ENCODE data around the gene PPA1.
"Not testable (repeated sequence)": the region's sequence is repeated elsewhere in the genome, so short reads cannot be mapped to it uniquely, and the experiment has no call there.

The PPA1 gene

GRCh38 chr10:70241081-70241480, 7.9 kb upstream of the PPA1 start:
- no peak overlapping the region for H3K27ac ChIP-seq
- TF ChIP-seq EZH2 (IDR thresholded peaks at IDR 0.05) (no peak), POLR2AphosphoS5 (IDR thresholded peaks at IDR 0.05; ENCODE audit: borderline replicate concordance, low read depth, low read length) (no peak), FOXP2 (optimal IDR thresholded peaks at IDR 0.05; ENCODE audit: control extremely low read depth, extremely low read length, insufficient read depth) (no peak)
- no peak for DNase-seq (ENCODE audit: low read depth, low spot score)
- no peaks in the 10 kb centered on the region for H3K9me3 ChIP-seq (ENCODE audit: low read depth, low read length)
- no peak overlapping the region for H3K9ac ChIP-seq (ENCODE audit: insufficient read length)
- no peak overlapping the region for H3K4me3 ChIP-seq
- H3K36me3 ChIP-seq (ENCODE audit: insufficient read depth, low read length) = no peaks in the 10 kb centered on the region

GRCh38 chr10:70239986-70240385, 6.8 kb upstream of the PPA1 start:
- not testable (repeated sequence) for H3K27ac ChIP-seq, H3K4me3 ChIP-seq

GRCh38 chr10:70239077-70239976, 6.1 kb upstream of the PPA1 start:
- not testable (repeated sequence) for DNase-seq (ENCODE audit: low read depth, low spot score); H3K36me3 ChIP-seq (ENCODE audit: insufficient read depth, low read length); H3K9ac ChIP-seq (ENCODE audit: insufficient read length); H3K9me3 ChIP-seq (ENCODE audit: low read depth, low read length); H3K27ac ChIP-seq; H3K4me3 ChIP-seq

More at GRCh38 chr10:70239986-70240385, 6.8 kb upstream of the PPA1 start:
- H3K9me3 ChIP-seq (ENCODE audit: low read depth, low read length); DNase-seq (ENCODE audit: low read depth, low spot score); H3K9ac ChIP-seq (ENCODE audit: insufficient read length); H3K36me3 ChIP-seq (ENCODE audit: insufficient read depth, low read length): not testable (repeated sequence)

GRCh38 chr10:70237958-70238536, 4.8 kb upstream of the PPA1 start:
- not testable (repeated sequence) for DNase-seq (ENCODE audit: low read depth, low spot score); H3K9me3 ChIP-seq (ENCODE audit: low read depth, low read length); H3K9ac ChIP-seq (ENCODE audit: insufficient read length); H3K36me3 ChIP-seq (ENCODE audit: insufficient read depth, low read length); H3K4me3 ChIP-seq; H3K27ac ChIP-seq

- H3K4me3 ChIP-seq = no peak overlapping the region
- H3K27ac ChIP-seq = 0 out of 2 replicates have a peak overlapping the region, but pooled peaks have one; percentile 13
- no peak overlapping the region for H3K9ac ChIP-seq (ENCODE audit: insufficient read length)
- no peaks in the 10 kb centered on the region for H3K9me3 ChIP-seq (ENCODE audit: low read depth, low read length)
- peak; percentile 14 for DNase-seq (ENCODE audit: low read depth, low spot score)
- peaks cover 9% of the 10 kb centered on the region; the same call in 1 of the 2 replicates for H3K36me3 ChIP-seq (ENCODE audit: insufficient read depth, low read length)
- TF ChIP-seq POLR2AphosphoS5 (IDR thresholded peaks at IDR 0.05; ENCODE audit: borderline replicate concordance, low read depth, low read length) (no peak), EZH2 (IDR thresholded peaks at IDR 0.05) (no peak)
Measured at GRCh38 chr10:70234668-70235447, 1.6 kb upstream of the PPA1 start.

- no peak for TF ChIP-seq EZH2 (IDR thresholded peaks at IDR 0.05)
- no peak for TF ChIP-seq POLR2AphosphoS5 (IDR thresholded peaks at IDR 0.05; ENCODE audit: borderline replicate concordance, low read depth, low read length)
- no peak for DNase-seq (ENCODE audit: low read depth, low spot score)
- peak overlapping the region; percentile 78 for H3K9ac ChIP-seq (ENCODE audit: insufficient read length)
- H3K27ac ChIP-seq = 0 out of 2 replicates have a peak overlapping the region, but pooled peaks have one; percentile 64
- H3K4me3 ChIP-seq = peak overlapping the region; percentile 86
- H3K9me3 ChIP-seq (ENCODE audit: low read depth, low read length) = no peaks in the 10 kb centered on the region
- peaks cover 16% of the 10 kb centered on the region for H3K36me3 ChIP-seq (ENCODE audit: insufficient read depth, low read length)
Measured at GRCh38 chr10:70233939-70234300, 691 bp upstream of the PPA1 start.

GRCh38 chr10:70232859-70233108, 445 bp downstream of the PPA1 start:
- TF ChIP-seq EZH2 (IDR thresholded peaks at IDR 0.05) (no peak), POLR2AphosphoS5 (IDR thresholded peaks at IDR 0.05; ENCODE audit: borderline replicate concordance, low read depth, low read length) (no peak), FOXP2 (optimal IDR thresholded peaks at IDR 0.05; ENCODE audit: control extremely low read depth, extremely low read length, insufficient read depth) (no peak)
- Histone ChIP-seq H3K9me3 (ENCODE audit: low read depth, low read length) (no peaks in the 10 kb centered on the region), H3K9ac (ENCODE audit: insufficient read length) (peak overlapping the region; percentile 85), H3K4me3 (peak overlapping the region; percentile 86), H3K36me3 (ENCODE audit: insufficient read depth, low read length) (peaks cover 27% of the 10 kb centered on the region), H3K27ac (no peak overlapping the region)
- no peak for DNase-seq (ENCODE audit: low read depth, low spot score)

GRCh38 chr10:70232155-70232858, 922 bp downstream of the PPA1 start:
- TF ChIP-seq FOXP2 (optimal IDR thresholded peaks at IDR 0.05; ENCODE audit: control extremely low read depth, extremely low read length, insufficient read depth) (no peak), EZH2 (IDR thresholded peaks at IDR 0.05) (no peak), POLR2AphosphoS5 (IDR thresholded peaks at IDR 0.05; ENCODE audit: borderline replicate concordance, low read depth, low read length) (no peak)
- Histone ChIP-seq H3K4me3 (peak overlapping the region; percentile 86), H3K9ac (ENCODE audit: insufficient read length) (peak overlapping the region; percentile 85), H3K27ac (no peak overlapping the region), H3K9me3 (ENCODE audit: low read depth, low read length) (no peaks in the 10 kb centered on the region), H3K36me3 (ENCODE audit: insufficient read depth, low read length) (peaks cover 28% of the 10 kb centered on the region)
- no peak for DNase-seq (ENCODE audit: low read depth, low spot score)
